Neural progenitor cell (in vitro differentiated cells): Measurements from ENCODE around the gene XKR3. TPM values are rescaled to one million over a fixed set of nuclear protein-coding genes. Genes with fewer than 3 reads are reported as not detected.

Experiments used
- DNase-seq: peaks from one replicate; pipeline ENCODE4 v3.0.0-alpha.2; 2016; ENCODE audit warnings: low spot score
- H2AFZ ChIP-seq: fragments of 200-600 bp; sonication (generic); replicated peaks from 2 replicates; pipeline ENCODE4 v1.6.1; 2016; ENCODE audit warnings: antibody characterized with exemption
- H3F3A ChIP-seq: fragments of 200-600 bp; sonication (generic); 2 replicates; pipeline ENCODE4 v1.6.1; 2016; ENCODE audit warnings: antibody characterized with exemption, low read depth
- H3K27ac ChIP-seq: fragments of 200-600 bp; sonication (generic); 2 replicates; pipeline ENCODE4 v1.5.1; 2016; ENCODE audit warnings: mild to moderate bottlenecking
- H3K27me3 ChIP-seq: fragments of 200-600 bp; sonication (generic); 2 replicates; pipeline ENCODE4 v1.6.1; 2016; ENCODE audit warnings: mild to moderate bottlenecking, moderate library complexity
- H3K36me3 ChIP-seq: fragments of 200-600 bp; sonication (generic); 2 replicates; pipeline ENCODE4 v1.5.1; 2016
- H3K4me1 ChIP-seq: fragments of 200-600 bp; sonication (generic); 2 replicates; pipeline ENCODE4 v1.6.1; 2016; ENCODE audit warnings: mixed run types
- H3K4me2 ChIP-seq: fragments of 200-600 bp; sonication (generic); 2 replicates; pipeline ENCODE4 v1.6.1; 2016
- H3K4me3 ChIP-seq: fragments of 200-600 bp; sonication (generic); 2 replicates; pipeline ENCODE4 v1.5.1; 2016
- H3K79me2 ChIP-seq: fragments of 200-600 bp; sonication (generic); 2 replicates; pipeline ENCODE4 v1.6.1; 2016; ENCODE audit warnings: low read depth
- H3K9ac ChIP-seq: fragments of 200-600 bp; sonication (generic); 2 replicates; pipeline ENCODE4 v1.6.1; 2016
- H3K9me3 ChIP-seq: fragments of 200-600 bp; sonication (generic); 2 replicates; pipeline ENCODE4 v1.5.1; 2016; ENCODE audit warnings: low read depth
- H4K20me1 ChIP-seq: fragments of 200-600 bp; sonication (generic); 2 replicates; pipeline ENCODE4 v1.6.1; 2016; ENCODE audit warnings: low read depth
- H3K27ac Mint-ChIP-seq: 3 replicates; pipeline ENCODE4 v1.8.0; 2021; ENCODE audit warnings: mixed read lengths
- H3K27me3 Mint-ChIP-seq: 2 replicates; pipeline ENCODE4 v1.8.0; 2022; ENCODE audit warnings: low read depth, mild to moderate bottlenecking, inconsistent platforms, moderate library complexity, mixed read lengths; ENCODE audit not compliant: insufficient read depth
- H3K36me3 Mint-ChIP-seq: 3 replicates; pipeline ENCODE4 v1.8.0; 2021; ENCODE audit warnings: mixed read lengths
- H3K4me1 Mint-ChIP-seq: 3 replicates; pipeline ENCODE4 v1.8.0; 2021; ENCODE audit warnings: mixed read lengths
- H3K4me3 Mint-ChIP-seq: 3 replicates; pipeline ENCODE4 v1.8.0; 2021; ENCODE audit warnings: mild to moderate bottlenecking, moderate library complexity, mixed read lengths
- H3K9me3 Mint-ChIP-seq: 3 replicates; pipeline ENCODE4 v1.8.0; 2020; ENCODE audit warnings: mixed read lengths
- EZH2 ChIP-seq: fragments of 200-600 bp; sonication (generic); IDR thresholded peaks from 2 replicates; pipeline ENCODE4 v1.6.1; 2017; ENCODE audit warnings: antibody characterized with exemption, mild to moderate bottlenecking, moderate library complexity
- EZH2phosphoT487 ChIP-seq: fragments of 200-600 bp; sonication (generic); IDR thresholded peaks from 2 replicates; pipeline ENCODE4 v1.6.1; 2017; ENCODE audit warnings: antibody characterized with exemption
- total RNA-seq: library from RNA; depleted of rRNA; stranded (reverse); fragments of >200 nt; gene quantifications from 2 replicates; pipeline ENCODE4 v1.2.3, GENCODE V29; 2015; ENCODE audit warnings: low replicate concordance
- TF ChIP-seq, protein P1 (sequence below): fragments of 200-600 bp; sonication (generic); IDR thresholded peaks from 2 replicates; pipeline ENCODE4 v1.5.1; 2017; ENCODE audit warnings: antibody characterized with exemption, mild to moderate bottlenecking

Gene XKR3
- total RNA-seq, 1 donor from 2014 or later, result not detected

DNA sequence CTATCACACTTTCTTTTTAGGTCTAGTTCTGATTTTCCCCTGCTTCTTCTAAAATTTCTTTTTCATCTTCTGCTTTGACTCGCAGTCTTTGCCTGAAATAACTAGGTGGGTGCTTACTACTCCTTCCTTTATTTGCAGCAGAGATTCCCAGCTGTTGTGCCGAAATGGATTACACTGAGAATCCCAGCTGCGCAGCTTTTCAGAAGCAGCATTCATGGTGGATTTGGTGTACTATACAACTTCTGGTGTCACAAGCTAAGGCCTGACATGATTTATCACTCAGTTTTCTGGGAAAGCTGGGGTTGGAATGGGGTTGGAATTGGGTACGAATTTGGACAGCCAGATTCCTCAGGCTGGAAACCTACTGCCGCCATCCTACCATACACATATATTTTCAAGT lies 6.0 kb upstream of the XKR3 start:
- Mint-ChIP-seq H3K4me3 (no peak overlapping the region), H3K27me3 (peaks cover 2% of the 10 kb centered on the region), H3K27ac (no peak overlapping the region), H3K36me3 (no peaks in the 10 kb centered on the region), H3K4me1 (no peaks in the 10 kb centered on the region), H3K9me3 (peaks cover 4% of the 10 kb centered on the region)
- Histone ChIP-seq H3F3A (no peaks in the 10 kb centered on the region), H3K27me3 (no peaks in the 10 kb centered on the region), H3K4me1 (no peaks in the 10 kb centered on the region), H4K20me1 (no peaks in the 10 kb centered on the region), H3K9ac (no peak overlapping the region), H3K36me3 (no peaks in the 10 kb centered on the region), H3K79me2 (no peaks in the 10 kb centered on the region), H3K27ac (no peak overlapping the region), H3K4me3 (no peak overlapping the region), H3K9me3 (no peaks in the 10 kb centered on the region), H3K4me2 (no peak overlapping the region), H2AFZ (no peak overlapping the region)
- TF ChIP-seq EZH2phosphoT487 (no peak), EZH2 (no peak)
- TF ChIP-seq, protein P1, sequence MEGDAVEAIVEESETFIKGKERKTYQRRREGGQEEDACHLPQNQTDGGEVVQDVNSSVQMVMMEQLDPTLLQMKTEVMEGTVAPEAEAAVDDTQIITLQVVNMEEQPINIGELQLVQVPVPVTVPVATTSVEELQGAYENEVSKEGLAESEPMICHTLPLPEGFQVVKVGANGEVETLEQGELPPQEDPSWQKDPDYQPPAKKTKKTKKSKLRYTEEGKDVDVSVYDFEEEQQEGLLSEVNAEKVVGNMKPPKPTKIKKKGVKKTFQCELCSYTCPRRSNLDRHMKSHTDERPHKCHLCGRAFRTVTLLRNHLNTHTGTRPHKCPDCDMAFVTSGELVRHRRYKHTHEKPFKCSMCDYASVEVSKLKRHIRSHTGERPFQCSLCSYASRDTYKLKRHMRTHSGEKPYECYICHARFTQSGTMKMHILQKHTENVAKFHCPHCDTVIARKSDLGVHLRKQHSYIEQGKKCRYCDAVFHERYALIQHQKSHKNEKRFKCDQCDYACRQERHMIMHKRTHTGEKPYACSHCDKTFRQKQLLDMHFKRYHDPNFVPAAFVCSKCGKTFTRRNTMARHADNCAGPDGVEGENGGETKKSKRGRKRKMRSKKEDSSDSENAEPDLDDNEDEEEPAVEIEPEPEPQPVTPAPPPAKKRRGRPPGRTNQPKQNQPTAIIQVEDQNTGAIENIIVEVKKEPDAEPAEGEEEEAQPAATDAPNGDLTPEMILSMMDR, result no peak
- no peak for DNase-seq

DNA sequence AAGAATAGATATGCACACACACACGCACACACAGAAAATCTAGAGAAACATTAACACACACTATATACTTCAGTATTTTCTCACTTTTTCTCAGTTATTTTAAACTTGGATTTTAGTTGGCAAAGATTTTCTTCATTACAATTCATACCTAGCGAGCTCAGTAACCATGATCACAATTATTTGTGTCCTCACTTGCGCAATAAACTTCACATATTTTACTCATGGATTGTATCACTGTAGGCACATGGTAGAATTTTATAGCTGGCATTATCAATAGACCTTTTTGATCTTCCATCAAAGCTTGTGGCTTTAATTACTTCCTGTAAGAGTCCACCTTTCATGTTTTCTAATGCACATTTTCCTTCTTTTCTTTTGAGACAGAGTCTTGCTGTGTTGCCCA lies 4.8 kb upstream of the XKR3 start:
- Mint-ChIP-seq H3K36me3 (no peaks in the 10 kb centered on the region), H3K4me1 (no peaks in the 10 kb centered on the region), H3K27me3 (peaks cover 2% of the 10 kb centered on the region), H3K4me3 (no peak overlapping the region), H3K27ac (no peak overlapping the region), H3K9me3 (peaks cover 4% of the 10 kb centered on the region)
- H3K36me3 ChIP-seq, result no peaks in the 10 kb centered on the region
- no peak overlapping the region for H3K4me3 ChIP-seq
- DNase-seq, result no peak
- H3K9me3 ChIP-seq, result no peaks in the 10 kb centered on the region
- no peak overlapping the region for H3K4me2 ChIP-seq
- no peaks in the 10 kb centered on the region for H4K20me1 ChIP-seq
- H3K79me2 ChIP-seq, result no peaks in the 10 kb centered on the region
- no peak overlapping the region for H3K27ac ChIP-seq
- H3F3A ChIP-seq, result no peaks in the 10 kb centered on the region
- TF ChIP-seq EZH2phosphoT487 (no peak), EZH2 (no peak)
- TF ChIP-seq, protein P1, result no peak
- no peak overlapping the region for H3K9ac ChIP-seq
- no peaks in the 10 kb centered on the region for H3K27me3 ChIP-seq
- no peaks in the 10 kb centered on the region for H3K4me1 ChIP-seq
- no peak overlapping the region for H2AFZ ChIP-seq

DNA sequence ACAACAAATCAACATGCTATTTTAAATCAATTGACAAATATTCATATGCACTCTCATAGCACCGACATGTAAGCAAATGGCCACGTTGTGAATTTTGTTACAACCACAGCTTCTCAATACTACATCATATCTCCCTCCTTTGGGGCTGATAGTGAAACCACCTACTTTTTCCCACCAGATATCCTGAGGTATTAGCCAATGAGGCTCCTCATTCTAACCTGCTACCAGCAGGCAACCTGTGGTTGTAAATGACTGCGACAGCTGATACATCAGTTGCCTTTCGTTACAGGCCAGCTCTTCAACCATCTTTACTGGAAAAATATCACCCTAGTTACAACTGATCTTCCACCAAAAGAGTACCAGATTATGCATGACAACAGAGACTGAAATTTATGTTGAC lies 3.7 kb upstream of the XKR3 start:
- Histone ChIP-seq H3K9me3 (no peaks in the 10 kb centered on the region), H3K27ac (no peak overlapping the region), H3K4me2 (no peak overlapping the region), H2AFZ (no peak overlapping the region), H3K79me2 (no peaks in the 10 kb centered on the region), H3F3A (no peaks in the 10 kb centered on the region), H3K4me3 (no peak overlapping the region), H3K4me1 (no peaks in the 10 kb centered on the region), H3K27me3 (no peaks in the 10 kb centered on the region), H3K36me3 (no peaks in the 10 kb centered on the region), H4K20me1 (no peaks in the 10 kb centered on the region), H3K9ac (no peak overlapping the region)
- DNase-seq, result no peak
- TF ChIP-seq, protein P1, result no peak
- TF ChIP-seq EZH2 (no peak), EZH2phosphoT487 (no peak)
- Mint-ChIP-seq H3K36me3 (no peaks in the 10 kb centered on the region), H3K4me3 (no peak overlapping the region), H3K27ac (no peak overlapping the region), H3K9me3 (peaks cover 4% of the 10 kb centered on the region), H3K27me3 (peaks cover 2% of the 10 kb centered on the region), H3K4me1 (no peaks in the 10 kb centered on the region)

DNA sequence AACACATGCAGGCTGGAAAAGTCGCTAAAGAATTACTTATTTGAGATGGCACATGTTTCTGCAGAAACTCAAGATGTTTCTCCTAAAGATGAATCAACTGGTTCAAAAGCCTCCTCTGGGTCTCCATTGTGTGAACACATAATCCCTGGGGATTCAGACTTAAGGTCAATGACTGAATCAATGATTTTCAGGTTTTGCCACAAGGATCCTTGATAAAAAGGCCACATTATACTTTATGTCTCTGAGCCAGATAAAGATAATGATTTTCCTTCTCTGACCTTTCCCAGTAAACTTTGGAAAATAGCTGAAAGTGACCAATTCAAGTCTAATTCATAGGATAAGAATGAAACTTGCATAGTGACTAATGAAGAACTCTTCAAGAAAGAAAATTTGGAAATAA lies 2.3 kb upstream of the XKR3 start:
- H3K36me3 Mint-ChIP-seq, result no peaks in the 10 kb centered on the region
- TF ChIP-seq EZH2 (no peak), EZH2phosphoT487 (no peak)
- TF ChIP-seq, protein P1, result no peak
- Histone ChIP-seq H3K36me3 (no peaks in the 10 kb centered on the region), H3K4me1 (no peaks in the 10 kb centered on the region), H3K27ac (no peak overlapping the region), H3K9ac (no peak overlapping the region), H4K20me1 (no peaks in the 10 kb centered on the region), H3K79me2 (no peaks in the 10 kb centered on the region), H3K4me3 (no peak overlapping the region), H3K4me2 (no peak overlapping the region), H3F3A (no peaks in the 10 kb centered on the region), H3K27me3 (no peaks in the 10 kb centered on the region), H2AFZ (no peak overlapping the region), H3K9me3 (no peaks in the 10 kb centered on the region)
- H3K27ac Mint-ChIP-seq, result no peak overlapping the region
- DNase-seq, result no peak
- peaks cover 2% of the 10 kb centered on the region for H3K27me3 Mint-ChIP-seq
- H3K4me3 Mint-ChIP-seq, result no peak overlapping the region
- no peaks in the 10 kb centered on the region for H3K4me1 Mint-ChIP-seq
- peaks cover 6% of the 10 kb centered on the region for H3K9me3 Mint-ChIP-seq
